Gastrocnemius medialis (tissue), 4 donors: ENCODE measurements around the gene STAG1.

ENCODE experiments used
- POLR2A ChIP-seq, 2 donors: fragments of 450-650 bp; IDR thresholded peaks; one replicate each; pipeline ENCODE4 v1.6.1; 2017; ENCODE audit warnings: antibody characterized with exemption in 2 of 2, mild to moderate bottlenecking in 2 of 2, moderate library complexity in 2 of 2
- TF ChIP-seq, protein P1 (sequence below), 5 experiments: fragments of 450-650 bp in 3 of 5; fragments of 200-600 bp in 2 of 5; sonication (generic) in 2 of 5; IDR thresholded peaks in 4 of 5; conservative IDR thresholded peaks in 1 of 5; 1 replicate in 4 of 5; 2 replicates in 1 of 5; pipeline ENCODE4 v1.5.1; 2016 to 2019; ENCODE audit warnings: antibody characterized with exemption in 5 of 5, mild to moderate bottlenecking in 3 of 5, moderate library complexity in 3 of 5

DNA sequence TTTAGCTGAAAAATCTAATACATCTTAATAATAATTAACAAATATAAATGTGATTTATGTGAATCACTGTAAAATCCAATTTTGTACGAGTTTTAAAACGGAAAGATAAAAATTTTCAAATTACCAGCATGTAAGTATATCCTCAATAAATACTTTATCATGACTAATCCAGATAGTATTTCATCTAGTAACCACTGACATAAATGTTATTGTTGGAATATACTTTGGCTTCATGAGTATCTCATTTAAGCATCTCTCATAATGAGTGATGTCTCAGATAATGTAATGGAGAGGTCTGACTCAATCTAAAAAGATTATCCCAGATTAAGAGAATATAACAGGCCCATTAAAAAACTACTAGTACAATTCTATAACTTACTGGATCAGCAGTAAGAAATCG is 216.3 kb downstream of the STAG1 start:
- TF ChIP-seq, protein P1, sequence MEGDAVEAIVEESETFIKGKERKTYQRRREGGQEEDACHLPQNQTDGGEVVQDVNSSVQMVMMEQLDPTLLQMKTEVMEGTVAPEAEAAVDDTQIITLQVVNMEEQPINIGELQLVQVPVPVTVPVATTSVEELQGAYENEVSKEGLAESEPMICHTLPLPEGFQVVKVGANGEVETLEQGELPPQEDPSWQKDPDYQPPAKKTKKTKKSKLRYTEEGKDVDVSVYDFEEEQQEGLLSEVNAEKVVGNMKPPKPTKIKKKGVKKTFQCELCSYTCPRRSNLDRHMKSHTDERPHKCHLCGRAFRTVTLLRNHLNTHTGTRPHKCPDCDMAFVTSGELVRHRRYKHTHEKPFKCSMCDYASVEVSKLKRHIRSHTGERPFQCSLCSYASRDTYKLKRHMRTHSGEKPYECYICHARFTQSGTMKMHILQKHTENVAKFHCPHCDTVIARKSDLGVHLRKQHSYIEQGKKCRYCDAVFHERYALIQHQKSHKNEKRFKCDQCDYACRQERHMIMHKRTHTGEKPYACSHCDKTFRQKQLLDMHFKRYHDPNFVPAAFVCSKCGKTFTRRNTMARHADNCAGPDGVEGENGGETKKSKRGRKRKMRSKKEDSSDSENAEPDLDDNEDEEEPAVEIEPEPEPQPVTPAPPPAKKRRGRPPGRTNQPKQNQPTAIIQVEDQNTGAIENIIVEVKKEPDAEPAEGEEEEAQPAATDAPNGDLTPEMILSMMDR (IDR thresholded peaks at IDR 0.05 in 4 of 5, conservative IDR thresholded peaks at IDR 0.05 in 1 of 5) = no peak
- TF ChIP-seq POLR2A (IDR thresholded peaks at IDR 0.05) = no peak
